ENCODE measurements around the gene TFRC. TPM values are rescaled to one million over a fixed set of nuclear protein-coding genes. Genes with fewer than 3 reads are reported as not detected.
"Not testable (repeated sequence)": the region's sequence is repeated elsewhere in the genome, so short reads cannot be mapped to it uniquely, and the experiment has no call there.

TFRC gene
- total RNA-seq, 1 experiment from 2014 or later, result 604 TPM

- Histone ChIP-seq H3K27ac (ENCODE audit: low read length) (no peak overlapping the region), H3K36me3 (ENCODE audit: control insufficient read depth, insufficient read depth, low read length) (no peaks in the 10 kb centered on the region), H3K27me3 (ENCODE audit: control insufficient read depth, insufficient read depth, low read length) (no peaks in the 10 kb centered on the region; the same call in 1 of the 2 replicates), H3K4me3 (ENCODE audit: low read depth in 2 of 2, low read length in 2 of 2) (no peak overlapping the region), H3K4me1 (ENCODE audit: control insufficient read depth, insufficient read depth, low read length) (no peaks in the 10 kb centered on the region), H3K9me3 (ENCODE audit: control insufficient read depth, insufficient read depth, low read depth, low read length) (no peaks in the 10 kb centered on the region)
- POLR2A ChIA-PET, result no interaction called here
- no peak for TF ChIP-seq SIN3A (IDR thresholded peaks at IDR 0.05; ENCODE audit: borderline replicate concordance, insufficient read depth, low read depth, low read length)
- TF ChIP-seq TCF7L2 (IDR thresholded peaks at IDR 0.05; ENCODE audit: low read depth, low read length), result no peak
- TF ChIP-seq POLR2AphosphoS5 (IDR thresholded peaks at IDR 0.05; ENCODE audit: low read depth, low read length), result no peak
- no peak for TF ChIP-seq REST (IDR thresholded peaks at IDR 0.05; ENCODE audit: insufficient read depth in 1 of 2, low read depth in 2 of 2, low read length in 1 of 2)
- TF ChIP-seq CTCF (IDR thresholded peaks at IDR 0.05), result no peak
- DNase-seq (ENCODE audit: low read depth, low spot score), result no peak
- no peak for ATAC-seq
- in situ Hi-C loops (cut with HindIII; ENCODE audit: low pct_unique_long_range_greater_than_20kb, low sequenced_read_pairs) (no loop called here), intact Hi-C loops (cut with micrococcal nuclease; ENCODE audit: unreplicated experiment) (loop anchor here (5.0 kb wide), 1 partner anchor 497 kb away; no protein-coding TSS in a partner anchor)
- CTCF ChIA-PET, result interaction anchor here (0.6 to 1.5 kb wide), 2 partner anchors 24 to 243 kb away, joined by 3 to 5 read pairs; no protein-coding TSS in a partner anchor
- BruUV-seq (replicated peaks), result no TSS peak
These were observed 56.9 kb downstream of the TFRC start for GRCh38 chr3:196024968-196025367.

GRCh38 chr3:196023947-196024346, 57.9 kb downstream of the TFRC start:
- Histone ChIP-seq H3K36me3 (ENCODE audit: control insufficient read depth, insufficient read depth, low read length) (no peaks in the 10 kb centered on the region), H3K27me3 (ENCODE audit: control insufficient read depth, insufficient read depth, low read length) (no peaks in the 10 kb centered on the region; the same call in 1 of the 2 replicates), H3K4me3 (ENCODE audit: low read depth in 2 of 2, low read length in 2 of 2) (no peak overlapping the region), H3K9me3 (ENCODE audit: control insufficient read depth, insufficient read depth, low read depth, low read length) (no peaks in the 10 kb centered on the region), H3K27ac (ENCODE audit: low read length) (no peak overlapping the region), H3K4me1 (ENCODE audit: control insufficient read depth, insufficient read depth, low read length) (no peaks in the 10 kb centered on the region)
- ATAC-seq, result no peak
- ChIA-PET CTCF (interaction anchor here (0.7 kb wide), 1 partner anchor 545 kb away, joined by 3 read pairs; the partner anchor contains the start of gene FBXO45), POLR2A (interaction anchor here (0.6 kb wide), 1 partner anchor 191 kb away, joined by 3 read pairs; no protein-coding TSS in a partner anchor)
- no TSS peak for BruUV-seq (replicated peaks)
- in situ Hi-C loops (cut with HindIII; ENCODE audit: low pct_unique_long_range_greater_than_20kb, low sequenced_read_pairs) (no loop called here), intact Hi-C loops (cut with micrococcal nuclease; ENCODE audit: unreplicated experiment) (loop anchor here (5.0 kb wide), 1 partner anchor 498 kb away; no protein-coding TSS in a partner anchor)
- TF ChIP-seq REST (IDR thresholded peaks at IDR 0.05; ENCODE audit: insufficient read depth in 1 of 2, low read depth in 2 of 2, low read length in 1 of 2) (no peak), CTCF (IDR thresholded peaks at IDR 0.05) (no peak), SIN3A (IDR thresholded peaks at IDR 0.05; ENCODE audit: borderline replicate concordance, insufficient read depth, low read depth, low read length) (no peak), POLR2AphosphoS5 (IDR thresholded peaks at IDR 0.05; ENCODE audit: low read depth, low read length) (no peak), TCF7L2 (IDR thresholded peaks at IDR 0.05; ENCODE audit: low read depth, low read length) (no peak)
- no peak for DNase-seq (ENCODE audit: low read depth, low spot score)

GRCh38 chr3:196022499-196022878, 59.4 kb downstream of the TFRC start:
- BruUV-seq (replicated peaks), result not testable (repeated sequence)
- CTCF ChIA-PET, result interaction anchor here (1.0 kb wide), 1 partner anchor 159 kb away, joined by 4 read pairs; no protein-coding TSS in a partner anchor

More at GRCh38 chr3:196022499-196022878, 59.4 kb downstream of the TFRC start:
- H3K36me3 ChIP-seq (ENCODE audit: control insufficient read depth, insufficient read depth, low read length); H3K27me3 ChIP-seq (ENCODE audit: control insufficient read depth, insufficient read depth, low read length); POLR2A ChIA-PET; H3K4me1 ChIP-seq (ENCODE audit: control insufficient read depth, insufficient read depth, low read length); H3K4me3 ChIP-seq (ENCODE audit: low read depth in 2 of 2, low read length in 2 of 2); ATAC-seq; H3K9me3 ChIP-seq (ENCODE audit: control insufficient read depth, insufficient read depth, low read depth, low read length); DNase-seq (ENCODE audit: low read depth, low spot score); H3K27ac ChIP-seq (ENCODE audit: low read length); in situ Hi-C loops (cut with HindIII; ENCODE audit: low pct_unique_long_range_greater_than_20kb, low sequenced_read_pairs): not testable (repeated sequence)
- intact Hi-C loops (cut with micrococcal nuclease; ENCODE audit: unreplicated experiment), result loop anchor here (5.0 kb wide), 1 partner anchor 500 kb away; no protein-coding TSS in a partner anchor

Data from Panc1 (cell line).